ENCODE data around the gene ZNF385C. TPM values are rescaled to one million over a fixed set of nuclear protein-coding genes. Genes with fewer than 3 reads are reported as not detected.

The ZNF385C gene
- total and polyA plus RNA-seq, 2 of the 13 experiments (the other 11 are each of a cell fraction or from before 2014, with no cell fraction given): 2.3 to 6.1 TPM

DNA sequence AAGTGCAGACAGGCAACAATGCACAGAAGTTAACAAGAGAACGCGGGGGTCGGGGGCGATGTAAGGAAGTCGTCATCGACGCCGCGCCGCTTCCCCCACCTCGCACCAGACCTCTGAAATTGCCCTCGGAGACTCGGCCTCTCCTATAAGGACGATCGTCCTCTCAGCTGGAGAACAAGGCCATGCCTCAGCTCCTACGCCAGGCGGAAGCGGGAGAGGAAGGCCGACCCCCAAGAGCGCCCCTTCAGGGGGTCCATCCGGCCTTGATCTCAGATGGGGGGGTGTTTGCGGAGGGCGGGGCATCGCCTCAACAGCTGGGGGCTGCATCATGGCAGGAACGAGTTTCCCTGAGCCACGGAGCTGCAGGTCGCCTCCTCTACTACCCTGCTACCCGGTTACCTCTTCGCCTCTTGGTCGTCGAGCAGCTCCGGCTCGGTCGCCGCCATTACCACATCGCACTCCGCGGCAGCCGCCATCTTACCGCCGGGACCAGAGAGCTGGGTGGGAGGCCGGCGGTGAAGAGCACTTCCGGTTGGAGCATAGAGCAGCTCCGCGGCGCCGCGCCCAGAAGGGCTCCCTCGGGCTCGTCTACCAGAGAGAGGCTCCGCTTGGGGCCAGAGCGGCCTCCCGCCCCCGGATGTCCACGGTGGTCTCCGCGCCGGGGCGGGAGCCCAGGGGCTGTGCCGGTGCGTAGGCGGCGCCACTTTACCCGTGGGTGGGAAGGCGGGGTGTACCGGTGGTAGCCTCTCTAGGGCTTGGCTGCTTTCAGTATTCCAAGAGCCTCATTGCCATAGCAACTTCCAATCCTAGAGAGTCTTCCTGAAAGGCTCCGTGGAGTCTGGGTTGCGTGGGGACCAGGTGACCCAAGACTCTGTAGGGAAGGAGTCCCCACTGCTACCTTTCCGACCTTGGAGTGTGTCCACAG lies 81.1 kb downstream of the ZNF385C start, which contains the start of gene DNAJC7 (continued):
- peak; percentile 78 for TF ChIP-seq PTBP1 (IDR thresholded peaks at IDR 0.05; ENCODE audit: low read depth, low read length, poor library complexity, severe bottlenecking)
- no peak for TF ChIP-seq HNRNPUL1 (IDR thresholded peaks at IDR 0.05; ENCODE audit: low read depth, low read length)
- TF ChIP-seq SAFB2 (CRISPR knock-in tag; IDR thresholded peaks at IDR 0.05; ENCODE audit: borderline replicate concordance, low read depth): peak; percentile 76; the same call in 1 of the 2 replicates
- peak; percentile 95 for TF ChIP-seq GATAD1 (CRISPR knock-in tag; IDR thresholded peaks at IDR 0.05)
- peak; percentile 91; the same call in 1 of the 2 replicates for TF ChIP-seq ATF7-NPFF (CRISPR knock-in tag; IDR thresholded peaks at IDR 0.05; ENCODE audit: low read depth)
- no peak for TF ChIP-seq DPF2 (CRISPR knock-in tag; IDR thresholded peaks at IDR 0.05; ENCODE audit: borderline replicate concordance, low read depth)
- 0 out of 2 replicates have a peak, but pooled peaks have one; percentile 66 for TF ChIP-seq HINFP (CRISPR knock-in tag; IDR thresholded peaks at IDR 0.05; ENCODE audit: low read depth)
- no peak for TF ChIP-seq LCORL (IDR thresholded peaks at IDR 0.05)
- peak; percentile 75 for TF ChIP-seq LCORL (CRISPR knock-in tag; IDR thresholded peaks at IDR 0.05)
- TF ChIP-seq ZNF639 (CRISPR knock-in tag; conservative IDR thresholded peaks at IDR 0.05): peak; percentile 100
- peak; percentile 29 for TF ChIP-seq FOXO1 (CRISPR knock-in tag; IDR thresholded peaks at IDR 0.05)
- peak; percentile 94 for TF ChIP-seq TARDBP (CRISPR knock-in tag; IDR thresholded peaks at IDR 0.05)
- TF ChIP-seq ZMAT5 (CRISPR knock-in tag; IDR thresholded peaks at IDR 0.05; ENCODE audit: borderline replicate concordance, low read depth): no peak
- TF ChIP-seq MNT (IDR thresholded peaks at IDR 0.05): no peak
- TF ChIP-seq TCF12 (IDR thresholded peaks at IDR 0.05): no peak
- peak; percentile 89; the same call in 1 of the 2 replicates for TF ChIP-seq TCF12 (CRISPR knock-in tag; IDR thresholded peaks at IDR 0.05)
- TF ChIP-seq SMC3 (IDR thresholded peaks at IDR 0.05; ENCODE audit: low read length): no peak
- 0 out of 2 replicates have a peak, but pooled peaks have one; percentile 94 for TF ChIP-seq ZBTB46 (CRISPR knock-in tag; IDR thresholded peaks at IDR 0.05; ENCODE audit: borderline replicate concordance)
- TF ChIP-seq, protein P1, sequence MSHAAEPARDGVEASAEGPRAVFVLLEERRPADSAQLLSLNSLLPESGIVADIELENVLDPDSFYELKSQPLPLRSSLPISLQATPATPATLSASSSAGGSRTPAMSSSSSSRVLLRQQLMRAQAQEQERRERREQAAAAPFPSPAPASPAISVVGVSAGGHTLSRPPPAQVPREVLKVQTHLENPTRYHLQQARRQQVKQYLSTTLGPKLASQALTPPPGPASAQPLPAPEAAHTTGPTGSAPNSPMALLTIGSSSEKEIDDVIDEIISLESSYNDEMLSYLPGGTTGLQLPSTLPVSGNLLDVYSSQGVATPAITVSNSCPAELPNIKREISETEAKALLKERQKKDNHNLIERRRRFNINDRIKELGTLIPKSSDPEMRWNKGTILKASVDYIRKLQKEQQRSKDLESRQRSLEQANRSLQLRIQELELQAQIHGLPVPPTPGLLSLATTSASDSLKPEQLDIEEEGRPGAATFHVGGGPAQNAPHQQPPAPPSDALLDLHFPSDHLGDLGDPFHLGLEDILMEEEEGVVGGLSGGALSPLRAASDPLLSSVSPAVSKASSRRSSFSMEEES (CRISPR knock-in tag; IDR thresholded peaks at IDR 0.05): peak; percentile 59; the same call in 1 of the 2 replicates
- no peak for TF ChIP-seq FOXP1 (IDR thresholded peaks at IDR 0.05)
- TF ChIP-seq FOXP1 (CRISPR knock-in tag; IDR thresholded peaks at IDR 0.05): no peak
- TF ChIP-seq TP53 (CRISPR knock-in tag; conservative IDR thresholded peaks at IDR 0.05): peak; percentile 48
